Heart right ventricle (tissue), 16 donors: ENCODE measurements around the gene NOX4. TPM values are rescaled to one million over a fixed set of nuclear protein-coding genes. Genes with fewer than 3 reads are reported as not detected.
"Not testable (repeated sequence)": the region's sequence is repeated elsewhere in the genome, so short reads cannot be mapped to it uniquely, and the experiment has no call there.

ENCODE experiments used
- ATAC-seq, 8 donors: fragments of 200-7000 bp; cut with Tn5 transposase; one replicate each; pipeline ENCODE4 v1.9.1; 2020; ENCODE audit warnings: mild to moderate bottlenecking in 8 of 8, moderate library complexity in 8 of 8, moderate number of reproducible peaks in 1 of 8
- DNase-seq, 2 donors: peaks; one replicate each; pipeline ENCODE4 v3.0.0-alpha.2; 2020
- H3K27ac ChIP-seq, 10 donors: fragments of 200-600 bp; sonication (generic) in 2 of 10; one replicate each; pipeline versions ENCODE4 v1.5.0 to v1.8.0; 2020 to 2022; ENCODE audit warnings: mild to moderate bottlenecking in 3 of 10
- H3K27me3 ChIP-seq, 7 donors: fragments of 200-600 bp; one replicate each; pipeline ENCODE4 v1.8.0; 2021 to 2022; ENCODE audit warnings: mild to moderate bottlenecking in 2 of 7
- H3K36me3 ChIP-seq, 9 donors: fragments of 200-600 bp; sonication (generic) in 1 of 9; one replicate each; pipeline versions ENCODE4 v1.5.0 to v1.8.0; 2020 to 2022; ENCODE audit warnings: mild to moderate bottlenecking in 2 of 9
- H3K4me1 ChIP-seq, 9 donors: fragments of 200-600 bp; sonication (generic) in 1 of 9; one replicate each; pipeline versions ENCODE4 v1.5.0 to v1.8.0; 2020 to 2022; ENCODE audit warnings: mild to moderate bottlenecking in 4 of 9
- H3K4me3 ChIP-seq, 10 donors: fragments of 200-600 bp; sonication (generic) in 2 of 10; one replicate each; pipeline versions ENCODE4 v1.5.0 to v1.8.0; 2020 to 2022; ENCODE audit warnings: mild to moderate bottlenecking in 7 of 10, moderate library complexity in 2 of 10
- H3K9me3 ChIP-seq, 11 donors: fragments of 200-600 bp in 10 of 11; sonication (generic) in 2 of 11; one replicate each; pipeline versions ENCODE4 v1.5.0 to v1.8.0; 2013 to 2022; ENCODE audit warnings: mild to moderate bottlenecking in 2 of 11, control low read depth in 1 of 11, moderate library complexity in 1 of 11
- CTCF ChIP-seq, 9 donors: fragments of 200-600 bp; sonication (generic) in 2 of 9; IDR thresholded peaks; one replicate each; pipeline versions ENCODE4 v1.5.0 to v1.8.0; 2021 to 2022; ENCODE audit warnings: antibody characterized with exemption in 9 of 9, mild to moderate bottlenecking in 5 of 9, moderate library complexity in 1 of 9
- WGBS, 2 donors: extraction: QIAGEN DNeasy Blood & Tissue Kit; methylation state at CpG; one replicate each; pipeline ENCODE4 v1.1.7; 2013; ENCODE audit warnings: inconsistent platforms in 1 of 2; 5-methylcytosine and 5-hydroxymethylcytosine counted together
- intact Hi-C, 10 donors: fragments of 100-400 bp; cut with DNase I; formaldehyde crosslinking; loops; one replicate each; pipeline versions ENCODE4 v1.11.1 to v1.14.2; 2022
- polyA plus RNA-seq, 2 donors: library from polyadenylated mRNA; stranded (reverse); fragments of 200-250 nt; gene quantifications; one replicate each; pipeline ENCODE4 v1.2.3, GENCODE V29; 2013
- total RNA-seq, 10 donors: library from RNA; stranded (reverse); fragmentation: NEBNext Ultra II Directional in 3 of 10; extraction: Animal tissue kit (Norgen Biotek cat#: 25700) in 3 of 10; gene quantifications; one replicate each; pipeline versions ENCODE4 v1.2.1 to v1.2.4, GENCODE V29; 2021 to 2023
- donor health status: Arrhythmogenic right ventricular cardiomyopathy.
- donor health status: ischemic (EF 13 %, LVEDD 7.1; RV severe dilation, severe dysfunction).
- donor health status: healthy with polysubstance abuse.
- donor health status: DM: no; HTN: yes; CAD: no.
- donor health status: DM: no; HTN: no; CAD: no.
- donor health status: ischemic (EF 25% LVEDD 6.9; RV normal size, moderate dysfunction).
- donor health status: ischemic (EF 25% LVEDD 5.7; RV mildly dilated, moderate dysfunction).
- donor health status: healthy.
- donor health status: DM: yes; HTN: yes; CAD: no.
- donor health status: Ischemic cardiomyopathy.
- donor health status: ischemic (EF 35%, LVEDD 5.7; RV mildly dilated, moderate dysfunction).
- donor health status: nonischemic (EF 11% LVEDD 7.7; RV severe dilation, severe dysfunction).
- donor health status: DM: yes; HTN: yes; CAD: no.
- donor health status: PGD.
- donor health status: ischemic (EF 29% LVEDD 5.4; RV normal size, mild dysfunction).
- donor health status: nonischemic (EF 23%, LVEDD 6.1; RV moderate dilation, normal function).

Gene NOX4
- total and polyA plus RNA-seq, 12 donors = 1.5 to 6.7 (median 2.5) TPM

- DNase-seq (no peak), ATAC-seq (no peak)
- peaks cover 0 to 11% (median 0%) of the 10 kb centered on the region in 9 donors for H3K36me3 ChIP-seq
- no peaks in the 10 kb centered on the region for H3K27me3 ChIP-seq
- no peaks in the 10 kb centered on the region for H3K9me3 ChIP-seq
- H3K4me1 ChIP-seq = no peaks in the 10 kb centered on the region
- H3K27ac ChIP-seq = no peak overlapping the region
- no peak overlapping the region for H3K4me3 ChIP-seq
- 36 to 53% methylated on average over 3 of the region's 3 CpGs for WGBS, 2 donors
- intact Hi-C loops = no loop called here
- TF ChIP-seq CTCF (IDR thresholded peaks at IDR 0.05) = no peak
Observed at GRCh38 chr11:89436071-89436470, 55.1 kb downstream of the NOX4 start.

- Histone ChIP-seq H3K9me3 (no peaks in the 10 kb centered on the region), H3K36me3 (no peaks in the 10 kb centered on the region), H3K27me3 (no peaks in the 10 kb centered on the region), H3K27ac (no peak overlapping the region), H3K4me3 (no peak overlapping the region), H3K4me1 (no peaks in the 10 kb centered on the region)
- no peak for DNase-seq
- 91 to 96% methylated on average over 1 of the region's 1 CpG for WGBS, 2 donors
- intact Hi-C loops = no loop called here
- ATAC-seq = no peak
- no peak for TF ChIP-seq CTCF (IDR thresholded peaks at IDR 0.05)
Observed at GRCh38 chr11:89433278-89433677, 57.9 kb downstream of the NOX4 start.

GRCh38 chr11:89432182-89432581 is 59.0 kb downstream of the NOX4 start:
- H3K4me3 ChIP-seq, DNase-seq, H3K36me3 ChIP-seq, intact Hi-C loops, ATAC-seq, H3K27me3 ChIP-seq, H3K9me3 ChIP-seq, H3K27ac ChIP-seq, H3K4me1 ChIP-seq: not testable (repeated sequence)
- WGBS, 2 donors = 88 to 93% methylated on average over 3 of the region's 3 CpGs

- not testable (repeated sequence) for H3K27me3 ChIP-seq
Observed at GRCh38 chr11:89426501-89426900, 64.7 kb downstream of the NOX4 start.

GRCh38 chr11:89421718-89422117 is 69.5 kb downstream of the NOX4 start:
- DNase-seq = no peak
- Histone ChIP-seq H3K27ac (no peak overlapping the region), H3K9me3 (no peaks in the 10 kb centered on the region), H3K36me3 (no peaks in the 10 kb centered on the region), H3K27me3 (no peaks in the 10 kb centered on the region), H3K4me3 (no peak overlapping the region), H3K4me1 (no peaks in the 10 kb centered on the region)
- WGBS, 2 donors = 59 to 60% methylated on average over 2 of the region's 2 CpGs
- intact Hi-C loops = no loop called here
- ATAC-seq = no peak
- no peak for TF ChIP-seq CTCF (IDR thresholded peaks at IDR 0.05)

More at GRCh38 chr11:89426501-89426900, 64.7 kb downstream of the NOX4 start:
- 94 to 98% methylated on average over 7 of the region's 7 CpGs for WGBS, 2 donors
- H3K4me3 ChIP-seq, H3K27ac ChIP-seq, H3K36me3 ChIP-seq, intact Hi-C loops, H3K9me3 ChIP-seq, ATAC-seq, H3K4me1 ChIP-seq, DNase-seq: not testable (repeated sequence)

GRCh38 chr11:89420981-89421380 is 70.2 kb downstream of the NOX4 start:
- Histone ChIP-seq H3K4me1 (no peaks in the 10 kb centered on the region), H3K9me3 (no peaks in the 10 kb centered on the region), H3K36me3 (no peaks in the 10 kb centered on the region), H3K27ac (no peak overlapping the region), H3K27me3 (no peaks in the 10 kb centered on the region), H3K4me3 (no peak overlapping the region)
- no peak for TF ChIP-seq CTCF (IDR thresholded peaks at IDR 0.05)
- intact Hi-C loops = no loop called here
- 76 to 77% methylated on average over 3 of the region's 3 CpGs for WGBS, 2 donors
- DNase-seq = no peak
- no peak for ATAC-seq
